ENCODE data around the gene RAD23B. TPM values are rescaled to one million over a fixed set of nuclear protein-coding genes. Genes with fewer than 3 reads are reported as not detected.
A peak's percentile ranks its signal among the peaks of the same experiment; 100 is the strongest.

RAD23B gene
- total RNA-seq, 1 experiment from 2014 or later: 222 TPM

DNA sequence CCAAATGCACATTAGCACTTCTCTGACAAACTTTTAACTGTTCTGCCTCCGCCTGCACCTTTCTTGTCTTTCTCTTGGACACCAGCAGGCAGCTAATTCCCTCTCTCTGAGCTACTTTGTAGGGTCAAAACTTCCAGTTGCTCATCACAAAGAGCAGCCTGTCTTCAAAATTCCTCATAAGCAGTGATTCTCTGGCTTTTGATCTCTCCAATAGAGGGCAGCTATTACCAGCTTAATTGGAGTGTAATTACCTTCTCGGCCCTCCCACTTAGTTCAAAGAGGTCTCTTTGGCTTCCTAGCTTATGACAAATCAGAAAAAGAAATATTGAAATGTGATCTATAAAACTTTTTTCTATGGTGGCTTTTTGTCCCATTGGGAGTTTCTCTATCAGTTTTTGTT, 43.6 kb upstream of the RAD23B start:
- ChIA-PET POLR2A (interaction anchor here (0.6 to 2.6 kb wide), 4 partner anchors 42 to 265 kb away, joined by 3 to 9 read pairs (median 3); no protein-coding TSS in a partner anchor), CTCF (interaction anchor here (0.6 to 3.1 kb wide), 31 partner anchors 9 to 1575 kb away, joined by 3 to 33 read pairs (median 4); partner anchors contain the start of gene RAD23B)
- H3K27me3 Mint-ChIP-seq (ENCODE audit: insufficient read depth, unreplicated experiment): no peaks in the 10 kb centered on the region
- intact Hi-C loops (cut with micrococcal nuclease): loop anchor here (1.0 kb wide), 2 partner anchors 60 to 102 kb away; no protein-coding TSS in a partner anchor
- H3K4me3 Mint-ChIP-seq (ENCODE audit: unreplicated experiment): no peak overlapping the region
- peaks cover 22% of the 10 kb centered on the region for H3K4me1 Mint-ChIP-seq (ENCODE audit: insufficient read depth, unreplicated experiment)
- no peaks in the 10 kb centered on the region for H3K36me3 Mint-ChIP-seq (ENCODE audit: insufficient read depth, unreplicated experiment)
- TF ChIP-seq, protein P1, sequence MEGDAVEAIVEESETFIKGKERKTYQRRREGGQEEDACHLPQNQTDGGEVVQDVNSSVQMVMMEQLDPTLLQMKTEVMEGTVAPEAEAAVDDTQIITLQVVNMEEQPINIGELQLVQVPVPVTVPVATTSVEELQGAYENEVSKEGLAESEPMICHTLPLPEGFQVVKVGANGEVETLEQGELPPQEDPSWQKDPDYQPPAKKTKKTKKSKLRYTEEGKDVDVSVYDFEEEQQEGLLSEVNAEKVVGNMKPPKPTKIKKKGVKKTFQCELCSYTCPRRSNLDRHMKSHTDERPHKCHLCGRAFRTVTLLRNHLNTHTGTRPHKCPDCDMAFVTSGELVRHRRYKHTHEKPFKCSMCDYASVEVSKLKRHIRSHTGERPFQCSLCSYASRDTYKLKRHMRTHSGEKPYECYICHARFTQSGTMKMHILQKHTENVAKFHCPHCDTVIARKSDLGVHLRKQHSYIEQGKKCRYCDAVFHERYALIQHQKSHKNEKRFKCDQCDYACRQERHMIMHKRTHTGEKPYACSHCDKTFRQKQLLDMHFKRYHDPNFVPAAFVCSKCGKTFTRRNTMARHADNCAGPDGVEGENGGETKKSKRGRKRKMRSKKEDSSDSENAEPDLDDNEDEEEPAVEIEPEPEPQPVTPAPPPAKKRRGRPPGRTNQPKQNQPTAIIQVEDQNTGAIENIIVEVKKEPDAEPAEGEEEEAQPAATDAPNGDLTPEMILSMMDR (IDR thresholded peaks at IDR 0.05; ENCODE audit: unreplicated experiment): peak; percentile 23
- H3K27ac Mint-ChIP-seq (ENCODE audit: low read depth, unreplicated experiment): no peak overlapping the region
- BruUV-seq (replicated peaks): no TSS peak
- peak; percentile 67 for DNase-seq (ENCODE audit: unreplicated experiment)
- H3K9me3 Mint-ChIP-seq (ENCODE audit: unreplicated experiment): no peaks in the 10 kb centered on the region

DNA sequence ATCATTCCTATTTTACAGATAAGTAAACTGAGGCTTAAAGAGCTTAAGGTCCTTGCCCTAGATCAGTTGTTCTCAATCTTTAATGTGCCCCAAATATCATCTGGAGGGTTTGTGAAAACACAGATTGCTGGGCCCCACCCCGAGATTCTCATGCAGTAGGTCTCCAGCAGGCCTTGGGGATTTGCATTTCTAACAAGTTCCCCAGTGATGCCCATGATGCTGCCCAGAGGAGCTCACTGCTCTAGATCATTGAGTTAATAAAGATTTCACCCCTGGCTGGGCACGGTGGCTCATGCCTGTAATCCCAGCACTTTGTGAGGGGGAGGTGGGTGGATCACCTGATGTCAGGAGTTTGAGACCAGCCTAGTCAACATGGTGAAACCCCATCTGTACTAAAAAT, 42.8 kb upstream of the RAD23B start:
- BruUV-seq (replicated peaks): no TSS peak
- intact Hi-C loops (cut with micrococcal nuclease): loop anchor here (5.0 kb wide), 1 partner anchor 42 kb away; the partner anchor contains the start of gene RAD23B
- Mint-ChIP-seq H3K27me3 (ENCODE audit: insufficient read depth, unreplicated experiment) (no peaks in the 10 kb centered on the region), H3K36me3 (ENCODE audit: insufficient read depth, unreplicated experiment) (no peaks in the 10 kb centered on the region), H3K27ac (ENCODE audit: low read depth, unreplicated experiment) (no peak overlapping the region), H3K4me1 (ENCODE audit: insufficient read depth, unreplicated experiment) (peaks cover 22% of the 10 kb centered on the region), H3K4me3 (ENCODE audit: unreplicated experiment) (no peak overlapping the region), H3K9me3 (ENCODE audit: unreplicated experiment) (no peaks in the 10 kb centered on the region)
- no peak for DNase-seq (ENCODE audit: unreplicated experiment)
- ChIA-PET POLR2A (interaction anchor here (0.6 to 2.6 kb wide), 3 partner anchors 41 to 1383 kb away, joined by 3 to 9 read pairs (median 3); no protein-coding TSS in a partner anchor), CTCF (interaction anchor here (0.6 to 3.1 kb wide), 23 partner anchors 9 to 1562 kb away, joined by 3 to 33 read pairs (median 4); partner anchors contain the start of gene RAD23B)
- TF ChIP-seq, protein P1 (IDR thresholded peaks at IDR 0.05; ENCODE audit: unreplicated experiment): no peak

DNA sequence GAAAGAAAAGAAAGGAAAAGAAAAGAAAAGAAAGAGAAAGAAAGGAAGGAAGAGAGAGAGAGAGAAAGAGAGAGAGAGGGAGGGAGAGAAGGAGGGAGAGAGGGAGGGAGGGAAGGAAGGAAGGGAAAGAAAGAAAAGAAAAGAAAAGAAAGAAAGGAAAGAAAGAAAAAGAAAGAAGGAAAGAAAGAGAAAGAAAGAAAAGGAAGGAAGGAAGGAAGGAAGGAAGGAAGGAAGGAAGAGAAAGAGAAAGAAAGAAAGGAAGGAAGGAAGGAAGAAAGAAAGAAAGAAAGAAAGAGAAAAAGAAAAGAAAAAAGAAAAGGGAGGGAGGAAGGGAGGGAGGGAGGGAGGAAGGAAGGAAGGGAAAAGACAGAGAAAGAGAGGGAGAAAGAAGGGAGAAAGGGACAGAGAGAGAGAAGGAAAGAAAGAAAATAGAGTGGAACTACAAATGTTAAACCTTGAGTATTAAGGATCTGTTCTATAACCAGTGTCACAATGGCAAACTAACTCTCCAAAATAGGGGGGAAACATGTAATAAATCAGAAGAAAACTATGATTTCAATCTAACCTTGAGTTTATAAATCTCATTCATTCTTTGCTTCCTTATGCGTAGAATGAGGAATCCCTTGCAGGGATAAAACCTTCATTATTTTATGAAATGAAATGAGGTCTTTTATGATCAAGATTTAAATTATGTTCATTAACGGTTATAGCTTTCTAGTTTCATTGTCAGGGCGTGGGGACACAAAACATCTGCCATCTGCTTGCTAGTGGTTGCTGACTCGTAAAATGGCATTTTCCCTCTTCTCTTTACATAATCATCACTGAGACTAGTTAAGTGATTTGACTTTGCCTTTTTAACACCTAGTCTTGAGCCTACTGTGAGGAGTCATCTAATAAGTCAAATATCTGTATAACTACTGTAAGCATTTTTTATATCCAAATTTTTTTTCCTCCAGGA, 40.7 kb upstream of the RAD23B start:
- no TSS peak for BruUV-seq (replicated peaks)
- H3K4me1 Mint-ChIP-seq (ENCODE audit: insufficient read depth, unreplicated experiment): peaks cover 22% of the 10 kb centered on the region
- intact Hi-C loops (cut with micrococcal nuclease): loop anchor here (5.0 kb wide), 1 partner anchor 40 kb away; the partner anchor contains the start of gene RAD23B

More for the DNA sequence above, 40.7 kb upstream of the RAD23B start:
- ChIA-PET POLR2A (interaction anchor here (0.6 to 0.8 kb wide), 4 partner anchors 23 to 1310 kb away, joined by 3 to 5 read pairs (median 4); no protein-coding TSS in a partner anchor), CTCF (interaction anchor here (0.6 to 3.1 kb wide), 6 partner anchors 36 to 1657 kb away, joined by 3 to 33 read pairs (median 3); no protein-coding TSS in a partner anchor)
- DNase-seq (ENCODE audit: unreplicated experiment): no peak
- TF ChIP-seq, protein P1 (IDR thresholded peaks at IDR 0.05; ENCODE audit: unreplicated experiment): no peak
- Mint-ChIP-seq H3K36me3 (ENCODE audit: insufficient read depth, unreplicated experiment) (no peaks in the 10 kb centered on the region), H3K9me3 (ENCODE audit: unreplicated experiment) (no peaks in the 10 kb centered on the region), H3K27me3 (ENCODE audit: insufficient read depth, unreplicated experiment) (no peaks in the 10 kb centered on the region), H3K4me3 (ENCODE audit: unreplicated experiment) (no peak overlapping the region), H3K27ac (ENCODE audit: low read depth, unreplicated experiment) (no peak overlapping the region)

Measured in MCF 10A (cell line).